IPS DF 19.7 (cell line): ENCODE results near the gene CAB39.

ENCODE experiments used
- DNase-seq: peaks from one replicate; pipeline ENCODE4 v3.0.0-alpha.2; 2013; ENCODE audit warnings: low read depth, low spot score

CAB39 gene

GRCh38 chr2:230784795-230785194, 72.2 kb downstream of the CAB39 start:
- no peak for DNase-seq

GRCh38 chr2:230785346-230785745, 72.7 kb downstream of the CAB39 start:
- DNase-seq, result no peak

GRCh38 chr2:230787101-230787500, 74.5 kb downstream of the CAB39 start:
- no peak for DNase-seq

- no peak for DNase-seq
These were observed 76.0 kb downstream of the CAB39 start for GRCh38 chr2:230788554-230789175.

- DNase-seq, result no peak
These were observed 78.3 kb downstream of the CAB39 start for GRCh38 chr2:230790981-230791380.

- DNase-seq, result no peak
These were observed 81.1 kb downstream of the CAB39 start for GRCh38 chr2:230793572-230794359.

GRCh38 chr2:230794497-230794896, 81.9 kb downstream of the CAB39 start:
- no peak for DNase-seq

- no peak for DNase-seq
These were observed 83.2 kb downstream of the CAB39 start for GRCh38 chr2:230795856-230796255.

- no peak for DNase-seq
These were observed 83.7 kb downstream of the CAB39 start for GRCh38 chr2:230796280-230796862.

- DNase-seq, result no peak
These were observed 85.2 kb downstream of the CAB39 start for GRCh38 chr2:230797515-230798495.

- DNase-seq, result no peak
These were observed 86.2 kb downstream of the CAB39 start for GRCh38 chr2:230798769-230799399.

GRCh38 chr2:230805353-230806017, 92.8 kb downstream of the CAB39 start:
- DNase-seq, result no peak

GRCh38 chr2:230807729-230808128, 95.1 kb downstream of the CAB39 start:
- DNase-seq, result no peak

GRCh38 chr2:230809015-230809414, 96.4 kb downstream of the CAB39 start:
- no peak for DNase-seq

GRCh38 chr2:230809677-230810251, 97.1 kb downstream of the CAB39 start:
- no peak for DNase-seq

- DNase-seq, result no peak
These were observed 98.9 kb downstream of the CAB39 start for GRCh38 chr2:230811508-230811907.

- no peak for DNase-seq
These were observed 99.4 kb downstream of the CAB39 start for GRCh38 chr2:230812033-230812432.

GRCh38 chr2:230814616-230815015, 102.0 kb downstream of the CAB39 start:
- no peak for DNase-seq

GRCh38 chr2:230815088-230815487, 102.4 kb downstream of the CAB39 start:
- DNase-seq, result no peak

- no peak for DNase-seq
These were observed 104.1 kb downstream of the CAB39 start for GRCh38 chr2:230816735-230817134.
